AG20443 (cell line): ENCODE measurements around the gene SFXN1.
"Not testable (repeated sequence)": the region's sequence is repeated elsewhere in the genome, so short reads cannot be mapped to it uniquely, and the experiment has no call there.

Experiments
- DNase-seq: peaks from one replicate; pipeline ENCODE4 v3.0.0; 2012; ENCODE audit warnings: low spot score, mixed read lengths

SFXN1 gene, protein sequence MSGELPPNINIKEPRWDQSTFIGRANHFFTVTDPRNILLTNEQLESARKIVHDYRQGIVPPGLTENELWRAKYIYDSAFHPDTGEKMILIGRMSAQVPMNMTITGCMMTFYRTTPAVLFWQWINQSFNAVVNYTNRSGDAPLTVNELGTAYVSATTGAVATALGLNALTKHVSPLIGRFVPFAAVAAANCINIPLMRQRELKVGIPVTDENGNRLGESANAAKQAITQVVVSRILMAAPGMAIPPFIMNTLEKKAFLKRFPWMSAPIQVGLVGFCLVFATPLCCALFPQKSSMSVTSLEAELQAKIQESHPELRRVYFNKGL

DNA sequence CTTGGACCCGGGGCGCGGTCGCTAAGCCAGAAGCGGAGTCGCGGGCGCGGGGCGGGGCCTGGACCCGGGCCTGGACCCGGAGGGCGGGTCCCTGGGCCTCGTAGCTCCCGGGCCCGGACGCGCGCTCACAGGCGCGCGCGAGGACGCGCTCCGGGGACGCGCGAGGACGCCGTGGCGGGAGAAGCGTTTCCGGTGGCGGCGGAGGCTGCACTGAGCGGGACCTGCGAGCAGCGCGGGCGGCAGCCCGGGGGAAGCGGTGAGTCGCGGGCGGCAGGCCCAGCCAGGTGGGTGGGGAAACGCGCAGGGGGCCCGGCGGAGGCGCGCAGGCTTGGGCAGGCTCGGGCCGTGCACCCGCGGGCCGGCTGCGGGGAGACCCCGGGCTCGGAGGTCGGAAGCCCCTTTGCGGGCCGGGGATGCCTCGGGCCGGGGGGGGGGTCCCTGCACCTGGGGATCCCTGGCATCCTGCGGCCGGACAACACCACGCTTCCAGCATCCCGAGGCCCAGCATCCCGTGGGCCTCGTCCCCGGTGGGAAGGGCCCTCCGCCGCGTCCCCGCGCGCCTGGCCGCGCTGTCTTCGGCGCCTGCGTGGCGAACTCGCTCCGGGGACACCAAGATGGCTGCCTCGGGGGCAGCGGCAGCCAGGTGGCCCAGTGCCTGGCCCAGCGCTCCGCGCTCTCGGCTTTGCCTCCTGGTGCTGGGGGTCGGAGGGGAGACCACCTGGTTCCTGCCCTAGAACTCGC, at the start of gene SFXN1:
Gene SFXN1 (plus strand): TSS at position 177 of the 741 bp plus-strand sequence. CDS start 13,544 bp downstream, outside the sequence.
- DNase-seq = peak; percentile 99

DNA sequence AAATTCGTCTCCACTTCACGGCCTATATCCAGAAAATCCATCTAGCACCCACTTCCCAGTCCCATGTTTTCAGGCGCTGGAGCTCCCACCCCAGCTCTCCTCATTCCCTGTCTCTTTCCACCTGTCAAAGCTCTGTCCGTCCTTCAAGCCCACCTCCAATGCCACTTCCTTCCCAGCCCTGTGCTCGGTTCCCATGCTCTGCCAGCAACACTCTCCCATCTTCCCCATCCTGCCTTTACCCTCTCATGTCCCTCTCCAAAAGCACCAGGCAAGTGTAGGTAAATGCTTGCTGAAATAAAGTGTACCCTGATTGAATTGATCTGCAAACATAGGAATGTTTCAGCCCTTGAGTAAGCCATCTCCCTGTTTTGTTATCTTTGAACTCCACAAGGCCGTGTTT, 43.6 kb upstream of the SFXN1 start:
- no peak for DNase-seq

DNA sequence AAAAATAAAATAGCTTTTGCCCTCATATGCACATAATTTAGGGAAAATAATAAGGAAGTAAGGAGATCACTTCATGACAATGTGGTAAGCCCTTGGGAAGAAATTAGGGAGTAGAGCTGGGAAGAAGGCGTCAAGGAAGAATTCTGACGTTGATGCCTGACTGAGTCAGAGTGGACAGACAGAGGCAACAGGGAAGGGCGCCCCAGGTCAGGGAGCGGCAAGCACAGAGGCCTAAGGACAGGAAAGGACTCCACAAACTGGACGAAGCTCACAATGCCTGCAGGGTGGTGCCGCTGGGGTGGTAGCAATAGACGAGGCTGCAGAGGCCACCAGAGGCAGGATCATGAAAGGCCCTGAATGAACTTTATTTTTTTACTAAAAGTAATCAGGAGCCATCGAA, 42.0 kb upstream of the SFXN1 start:
- DNase-seq = no peak

DNA sequence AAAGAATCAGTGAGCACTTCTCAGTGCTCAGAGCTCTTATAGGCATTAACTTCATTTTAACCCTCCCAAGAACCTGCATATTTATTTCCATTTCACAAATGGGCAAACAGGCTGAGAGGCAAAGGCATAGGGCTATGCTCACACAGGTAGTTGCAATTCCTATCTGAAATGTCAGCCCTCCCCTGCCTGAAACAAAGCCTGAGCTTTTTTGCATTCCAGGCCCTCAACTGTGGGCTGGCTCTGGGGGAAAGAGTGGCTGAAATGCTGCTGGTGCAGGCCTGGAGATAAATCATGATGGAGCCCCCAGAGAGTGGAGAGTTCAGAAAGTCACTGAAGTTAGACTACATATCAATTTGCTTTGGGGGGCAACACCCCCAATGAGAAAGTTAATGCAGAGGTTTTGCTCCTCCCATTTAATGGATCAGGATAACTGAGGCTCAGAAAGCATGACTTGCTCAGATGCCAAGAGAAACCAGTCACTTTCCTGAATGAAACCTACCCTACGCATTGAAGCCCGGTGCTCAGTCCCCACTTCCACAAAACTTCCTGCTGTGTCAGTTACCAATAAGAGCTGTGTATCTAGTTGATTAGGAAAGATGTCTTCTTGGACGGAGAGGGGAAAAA, 40.0 kb upstream of the SFXN1 start:
- no peak for DNase-seq

DNA sequence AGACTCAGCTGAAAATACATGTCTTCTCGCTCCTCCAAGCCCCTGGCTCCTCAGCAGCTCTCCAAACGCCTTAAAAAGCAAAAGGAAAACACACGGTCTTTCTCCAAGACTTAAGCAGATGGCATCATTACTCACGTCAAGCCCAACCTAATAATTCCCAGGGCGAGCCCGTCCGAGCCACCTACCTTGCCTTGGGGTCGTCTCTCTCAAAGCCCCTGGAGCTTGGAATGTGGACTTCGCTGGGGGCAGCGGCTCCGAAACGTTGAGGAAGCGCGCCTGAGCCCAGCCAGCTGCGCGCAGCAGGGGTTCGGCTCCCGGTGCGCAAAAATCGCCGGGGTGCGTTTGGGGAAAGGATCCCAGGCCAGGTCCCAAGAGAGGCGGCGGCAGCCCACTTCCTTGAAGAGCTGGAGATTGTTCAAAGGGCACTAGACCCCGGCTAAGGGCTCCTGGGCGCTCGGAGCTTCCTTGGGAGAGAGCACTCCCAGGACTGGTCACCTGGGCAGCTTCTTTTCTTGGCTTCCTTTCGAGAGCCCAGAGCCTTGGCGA, 34.8 kb upstream of the SFXN1 start:
- peak; percentile 11 for DNase-seq

DNA sequence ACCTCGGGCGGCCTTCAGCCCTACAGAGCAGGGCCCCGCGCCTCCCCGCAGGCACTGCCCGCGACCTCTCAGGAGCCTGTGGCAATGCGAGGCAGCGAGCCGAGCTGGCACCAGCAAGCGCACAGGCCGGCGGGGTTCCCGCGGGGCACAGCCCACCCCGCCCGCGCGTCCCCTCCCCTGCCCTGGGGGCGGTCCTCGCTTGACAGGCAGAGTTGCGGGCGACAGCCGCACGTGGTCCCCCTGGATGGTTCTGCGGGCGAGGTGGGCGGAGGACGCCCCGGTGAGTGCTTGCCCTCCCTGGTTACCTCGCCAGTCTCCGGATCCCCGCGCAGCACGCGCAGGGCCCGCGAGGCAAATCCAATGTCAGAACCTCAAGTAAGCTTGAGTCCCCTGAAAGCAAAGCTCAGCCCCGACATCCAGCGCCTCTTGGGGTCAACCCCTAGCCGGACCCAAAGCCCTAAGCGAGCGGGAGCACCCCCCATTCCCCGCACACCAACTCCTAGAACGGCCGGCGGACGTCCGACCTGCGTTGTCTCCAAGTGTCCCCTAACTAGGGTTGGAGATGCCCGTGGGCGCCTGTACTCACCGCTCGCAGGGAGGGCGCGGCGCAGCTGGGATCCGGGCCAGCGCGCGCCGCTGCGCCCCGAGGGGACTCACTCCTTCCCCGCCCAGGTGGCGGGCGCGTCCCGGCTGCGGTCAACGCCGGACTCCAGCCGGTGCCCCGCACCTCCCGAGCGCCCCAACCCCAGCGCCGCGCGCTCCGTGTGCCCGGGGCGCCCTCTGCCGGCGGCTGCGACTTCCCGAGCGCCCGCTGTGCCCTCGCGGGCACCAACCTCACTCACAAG, 34.1 kb upstream of the SFXN1 start, which contains the start of gene DRD1:
Gene DRD1 (minus strand): TSS at position 123 of the 845 bp plus-strand sequence. CDS start 1,083 bp downstream, outside the sequence.
- peak; percentile 80 for DNase-seq

DNA sequence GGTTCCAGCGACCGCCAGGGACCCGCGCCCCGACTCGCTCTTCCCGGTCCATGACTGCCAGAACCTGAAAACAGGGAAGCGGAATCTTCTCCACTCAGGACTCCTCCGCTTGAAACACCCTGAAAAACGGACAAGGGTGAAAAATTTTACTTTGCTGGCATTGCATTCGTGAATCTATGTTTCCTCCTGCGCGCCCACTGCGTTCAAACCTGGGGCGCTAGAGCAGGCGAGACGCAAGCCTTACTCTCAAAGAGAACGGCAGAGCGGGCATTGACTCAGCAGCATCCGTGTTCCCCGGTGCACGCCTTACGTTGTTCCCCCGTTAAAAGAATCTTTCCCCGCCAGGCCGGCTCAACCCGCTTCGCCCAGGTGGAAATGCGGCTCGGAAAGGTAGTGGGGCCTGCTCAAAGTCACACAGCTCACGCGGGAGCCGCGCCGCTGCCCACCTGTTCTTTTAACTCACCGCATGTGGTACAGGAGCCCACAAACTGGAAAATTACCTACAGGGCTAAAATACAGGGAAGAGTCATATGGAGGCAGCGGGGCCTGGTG, 33.4 kb upstream of the SFXN1 start:
- DNase-seq = no peak

DNA sequence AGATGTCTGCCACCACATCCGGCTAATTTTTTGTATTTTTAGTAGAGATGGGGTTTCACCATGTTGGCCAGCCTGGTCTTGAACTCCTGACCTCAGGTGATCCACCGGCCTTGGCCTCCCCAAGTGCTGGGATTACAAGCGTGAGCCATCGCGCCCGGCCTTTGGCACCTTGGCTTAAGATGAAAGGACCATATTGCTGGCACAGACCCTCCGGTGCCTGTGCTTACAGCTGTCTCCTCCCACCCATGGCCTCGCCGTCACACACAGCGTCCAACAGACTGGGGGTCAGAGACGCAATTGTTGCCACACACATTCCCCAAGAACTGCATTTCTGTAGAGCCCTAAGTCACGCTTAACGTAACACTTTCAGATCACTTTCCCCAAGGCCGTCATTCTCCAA, 32.0 kb upstream of the SFXN1 start:
- DNase-seq = not testable (repeated sequence)

DNA sequence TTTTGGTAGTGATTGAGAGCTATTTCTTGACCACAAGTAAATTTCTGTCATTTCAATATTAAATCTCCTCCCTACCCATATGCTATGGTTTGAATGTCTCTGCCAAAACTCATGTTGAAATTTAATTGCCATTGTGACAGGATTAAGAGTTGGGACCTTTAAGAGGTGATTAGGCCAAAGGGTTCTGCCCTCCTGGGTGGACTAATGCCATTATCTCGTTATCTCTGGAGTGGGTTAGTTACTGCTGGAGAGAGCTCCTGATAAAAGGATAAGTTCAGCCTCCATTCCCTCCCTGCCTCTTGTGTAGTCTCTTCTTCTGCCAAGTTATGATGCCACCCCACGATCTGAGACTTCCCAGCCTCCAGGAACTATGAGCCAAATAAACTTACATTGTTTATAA, 30.8 kb upstream of the SFXN1 start:
- DNase-seq = no peak

DNA sequence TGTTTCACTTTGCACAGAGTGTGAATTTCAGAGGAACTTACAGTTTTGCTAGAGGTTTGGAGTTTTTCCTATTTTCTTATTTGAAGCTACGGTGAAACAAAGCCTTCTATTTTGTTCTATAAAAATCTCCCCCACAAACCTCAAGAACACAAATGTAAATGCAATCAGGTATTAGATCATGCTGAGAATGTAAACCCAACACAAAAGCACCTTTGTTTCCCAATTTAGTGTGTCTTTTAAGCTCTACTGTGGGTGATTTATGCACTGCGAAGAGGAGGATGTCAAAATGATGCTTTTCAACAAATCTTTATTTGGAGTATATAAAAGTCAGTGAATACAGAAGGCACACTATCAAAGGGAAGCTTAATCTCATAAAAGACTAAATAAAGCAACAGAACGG, 30.1 kb upstream of the SFXN1 start:
- no peak for DNase-seq

DNA sequence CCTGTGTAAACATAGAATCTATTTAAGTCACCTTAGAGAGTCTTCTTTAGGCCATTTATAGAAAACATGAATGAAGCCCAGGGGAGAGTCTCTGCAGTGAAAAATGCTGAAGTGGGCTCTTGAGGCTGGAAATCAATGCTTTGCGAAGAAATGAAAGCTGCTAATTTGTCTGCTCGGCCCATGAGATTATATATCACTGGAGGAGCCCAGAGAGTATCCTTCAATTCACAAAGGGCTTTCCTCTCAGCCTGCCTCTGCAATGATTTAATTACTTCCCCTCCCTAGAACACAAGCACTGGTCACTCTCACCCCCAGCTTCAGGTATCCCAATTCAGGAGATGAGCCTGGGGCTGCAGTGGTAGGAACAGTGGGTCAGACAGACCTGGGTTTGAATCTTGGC, 26.2 kb upstream of the SFXN1 start:
- DNase-seq = no peak

DNA sequence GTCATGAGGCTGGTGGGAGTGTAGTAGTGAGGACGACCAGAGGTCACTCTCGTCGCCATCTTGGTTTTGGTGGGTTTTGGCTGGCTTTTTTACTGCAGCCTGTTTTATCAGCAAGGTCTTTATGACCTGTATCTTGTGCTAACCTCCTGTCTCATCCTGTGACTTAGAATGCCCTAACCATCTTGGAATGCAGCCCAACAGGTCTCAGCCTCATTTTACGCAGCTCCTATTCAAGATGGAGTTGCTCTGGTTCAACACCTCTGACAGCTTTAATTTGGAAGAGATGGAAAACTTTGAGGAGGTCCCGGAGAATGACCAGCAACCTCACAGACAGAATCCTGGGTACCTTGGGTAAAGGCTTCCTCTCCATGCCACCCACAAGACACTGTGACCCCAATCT, 24.0 kb upstream of the SFXN1 start:
- DNase-seq = not testable (repeated sequence)

DNA sequence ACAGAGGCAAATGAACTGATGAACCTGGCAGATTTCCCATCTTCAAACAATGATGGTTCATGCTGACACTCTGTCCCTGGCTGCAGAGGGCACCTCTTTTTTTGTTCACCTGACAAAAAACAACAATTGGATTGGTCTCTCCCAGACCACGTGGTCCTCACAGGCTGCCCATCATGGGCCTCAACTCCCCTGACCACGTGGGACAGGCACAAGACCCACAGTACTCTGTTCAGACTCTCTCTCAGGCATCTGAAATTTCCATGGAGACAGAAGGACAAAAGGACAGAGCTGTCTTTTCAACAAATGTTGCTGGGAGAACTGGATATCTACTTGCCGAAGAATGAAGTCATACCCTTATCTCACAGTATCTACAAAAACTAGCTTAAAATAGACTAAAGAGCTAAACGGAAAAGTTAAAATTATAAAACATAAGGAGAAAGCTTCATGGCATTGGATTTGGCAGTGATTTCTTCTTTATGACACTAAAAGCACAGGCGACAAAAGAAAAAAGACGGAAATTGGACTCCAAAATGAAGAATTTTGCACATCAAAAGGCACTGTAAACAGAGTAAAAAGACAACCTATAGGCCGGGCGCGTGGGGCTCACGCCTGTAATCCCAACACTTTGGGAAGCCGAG, 22.1 kb upstream of the SFXN1 start:
- no peak for DNase-seq

DNA sequence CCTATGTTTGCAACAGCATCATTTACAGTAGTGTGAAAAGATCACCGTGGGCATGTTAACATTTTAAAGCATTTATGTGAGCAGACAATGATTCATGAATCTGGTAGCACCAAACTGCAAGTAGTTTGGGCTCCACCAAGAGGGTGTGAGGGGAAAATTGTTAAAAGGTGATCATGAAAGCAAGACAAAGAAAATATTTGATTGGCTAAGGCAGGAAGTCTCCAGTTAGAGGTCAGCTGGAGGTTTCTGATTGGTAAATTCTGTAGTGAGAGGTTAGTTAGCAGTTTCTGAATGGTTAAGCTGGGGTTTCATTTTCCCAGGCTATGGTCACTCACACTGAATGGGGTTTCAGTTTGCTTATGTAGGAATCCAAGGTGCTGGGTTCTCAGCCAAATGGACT, 20.9 kb upstream of the SFXN1 start:
- no peak for DNase-seq

DNA sequence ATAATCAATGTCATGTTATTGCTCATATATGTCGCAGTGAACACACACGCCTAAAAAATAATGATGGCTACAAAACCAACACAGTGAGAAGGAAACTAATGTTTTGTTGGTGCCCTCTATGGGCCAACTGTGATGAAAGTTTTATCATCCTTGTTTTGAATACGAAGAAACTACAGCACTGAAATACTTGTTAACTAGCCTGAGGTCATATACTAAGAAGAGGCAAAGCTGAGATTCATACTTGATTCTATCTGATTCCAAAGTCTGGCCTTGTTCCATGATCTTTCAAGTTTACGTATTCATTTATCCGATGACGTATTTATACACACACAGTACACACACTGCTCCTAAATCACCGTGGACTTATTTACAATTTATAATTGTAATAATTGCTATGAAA, 18.2 kb upstream of the SFXN1 start:
- no peak for DNase-seq

DNA sequence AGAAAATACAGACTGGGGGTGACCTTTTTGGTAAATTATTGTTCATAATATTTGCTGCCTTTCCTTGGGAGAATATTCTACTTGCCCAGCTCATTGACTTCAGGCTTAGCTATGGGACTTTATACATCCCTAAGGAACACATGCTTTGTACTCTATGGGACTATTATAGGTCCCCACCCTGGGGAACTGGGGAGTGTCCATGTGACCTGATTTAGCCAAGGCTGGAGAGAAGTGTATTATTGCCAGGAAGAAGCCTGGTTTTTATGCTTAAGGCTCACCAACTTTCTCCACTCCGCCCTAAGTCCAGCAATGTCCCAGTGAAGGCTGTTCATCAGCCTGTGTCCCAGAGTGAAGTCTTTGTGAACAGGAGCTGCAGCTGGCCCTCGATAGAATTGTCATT, 17.8 kb upstream of the SFXN1 start:
- no peak for DNase-seq

DNA sequence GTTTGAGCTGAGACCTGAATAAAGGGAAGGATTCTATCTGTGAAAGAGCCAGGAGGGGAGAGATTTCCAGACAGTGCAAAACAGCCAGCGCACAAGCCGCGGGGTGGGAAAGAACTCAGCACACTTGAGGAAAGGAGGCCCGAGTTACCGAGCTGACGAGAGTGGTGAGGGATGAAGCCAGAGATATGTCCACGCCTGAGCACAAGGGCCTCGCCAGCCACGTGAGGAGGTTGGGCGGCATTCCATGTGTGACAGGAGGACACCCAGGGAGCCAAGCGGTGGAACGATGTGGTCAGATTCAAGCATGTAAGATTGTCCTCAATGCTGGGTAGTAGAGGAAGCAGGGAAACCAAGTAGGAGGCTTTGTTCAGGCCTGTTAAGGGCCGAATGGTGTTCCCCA, 17.0 kb upstream of the SFXN1 start:
- DNase-seq = no peak

DNA sequence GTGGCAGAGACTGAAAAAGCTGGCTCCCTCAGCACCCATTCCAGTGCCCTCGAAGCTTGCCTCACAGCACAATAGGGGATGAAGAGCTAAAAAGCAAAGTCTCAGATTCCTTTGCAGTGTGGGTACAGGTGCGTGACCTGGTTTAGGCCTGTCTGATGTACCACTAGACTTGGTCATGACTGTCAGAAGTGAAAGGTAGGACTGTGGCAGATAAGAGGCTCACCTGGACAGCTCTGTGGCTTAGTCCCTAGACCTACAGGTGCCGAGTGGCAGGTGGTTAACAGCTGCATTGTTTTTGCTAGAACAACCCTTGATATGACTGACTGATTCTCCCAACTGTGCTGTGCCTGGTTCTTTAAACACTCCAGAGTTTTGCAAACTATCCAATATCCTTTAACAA, 14.7 kb upstream of the SFXN1 start:
- DNase-seq = no peak

DNA sequence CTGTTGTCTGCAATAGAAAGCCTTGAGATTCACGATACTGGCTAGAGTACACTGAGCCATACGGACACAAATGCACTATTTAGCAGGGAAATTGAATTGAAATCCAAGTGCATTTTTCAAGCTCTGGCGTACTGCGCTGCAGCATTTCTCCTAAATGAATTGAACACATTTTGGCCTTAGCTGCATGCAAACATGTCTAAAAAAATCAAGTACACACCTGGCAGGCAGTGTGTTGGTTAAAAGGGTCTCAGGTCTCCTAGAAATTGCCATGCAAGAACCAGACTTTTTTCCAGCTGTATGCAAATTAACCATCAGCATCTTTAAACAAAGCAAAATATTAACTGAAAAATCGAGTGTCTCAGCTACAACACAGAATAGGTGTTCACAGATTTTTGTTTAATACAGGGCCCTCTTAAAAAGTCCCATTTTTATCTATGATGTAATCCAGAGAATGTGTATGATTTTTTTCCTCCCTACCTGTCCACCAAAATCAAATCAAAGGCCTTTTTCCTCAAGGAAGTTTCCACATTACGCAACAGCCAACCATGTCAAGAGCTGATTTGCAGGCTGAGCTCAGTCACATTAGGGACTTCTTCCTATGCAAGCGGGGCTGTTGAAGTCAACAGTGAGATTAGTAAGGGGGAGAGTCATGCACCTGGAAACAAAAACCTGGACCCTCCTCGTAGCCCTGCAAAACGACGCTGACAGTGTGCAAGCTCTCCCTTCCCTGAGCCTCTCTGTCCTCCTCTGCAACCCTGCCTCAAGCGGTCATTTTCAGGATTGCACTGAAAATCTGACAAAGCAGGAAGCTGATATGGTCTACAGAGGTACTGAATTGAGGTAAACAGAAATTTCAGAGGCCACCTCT, 14.1 kb upstream of the SFXN1 start:
- peak; percentile 63 for DNase-seq

DNA sequence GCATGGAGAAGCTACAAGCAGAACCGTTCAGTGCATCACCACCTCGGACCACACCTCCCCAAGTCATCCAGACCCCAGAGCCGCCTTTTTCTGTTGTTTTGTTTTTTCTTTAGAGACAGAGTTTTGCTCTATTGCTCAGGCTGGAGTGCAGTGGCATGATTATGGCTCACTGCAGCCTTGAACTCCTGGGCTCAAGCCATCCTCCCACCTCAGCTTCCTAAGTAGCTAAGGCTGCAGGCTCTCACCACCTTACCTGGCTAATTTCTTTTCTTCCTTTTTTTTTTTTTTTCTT, 13.5 kb upstream of the SFXN1 start:
- DNase-seq = no peak
